Epithelial cell of prostate (primary cell): Measurements from ENCODE around the gene DAB1.

ENCODE experiments used
- DNase-seq: peaks from one replicate; pipeline ENCODE4 v3.0.0-alpha.2; 2011; ENCODE audit warnings: low read depth, low spot score
- H3K27ac ChIP-seq: fragments of 450-650 bp; 2 replicates; pipeline ENCODE4 v1.5.1; 2017; ENCODE audit warnings: mild to moderate bottlenecking

The DAB1 gene

DNA sequence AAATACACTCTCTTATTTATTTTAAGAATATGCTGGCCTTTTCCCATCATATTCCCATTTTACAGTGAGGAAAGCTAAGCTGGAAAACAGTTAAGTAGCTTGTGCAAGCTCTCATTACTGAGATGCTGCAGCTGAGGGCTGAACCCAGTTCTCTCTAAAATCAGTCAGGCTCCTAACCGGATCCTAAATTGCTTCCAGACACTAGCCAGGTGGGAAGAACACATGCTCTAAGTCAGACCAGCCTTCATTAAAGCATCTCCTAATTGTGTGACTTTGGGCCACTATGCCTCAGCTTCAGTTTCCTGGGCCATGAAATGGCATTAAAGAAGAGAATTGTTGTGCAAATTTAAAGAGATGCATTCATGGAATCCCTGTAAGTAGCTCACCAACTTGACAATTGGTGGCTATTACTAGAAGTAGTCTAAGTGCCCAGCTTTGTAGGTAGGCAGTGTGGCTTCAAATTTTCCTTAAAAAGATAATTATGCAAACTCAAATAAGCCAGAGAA, 228.4 kb downstream of the DAB1 start:
- no peak for DNase-seq

GRCh38 chr1:57192222-57192621, 231.6 kb downstream of the DAB1 start:
- H3K27ac ChIP-seq = no peak overlapping the region
- no peak for DNase-seq

More for the DNA sequence above, 228.4 kb downstream of the DAB1 start:
- no peak overlapping the region for H3K27ac ChIP-seq

DNA sequence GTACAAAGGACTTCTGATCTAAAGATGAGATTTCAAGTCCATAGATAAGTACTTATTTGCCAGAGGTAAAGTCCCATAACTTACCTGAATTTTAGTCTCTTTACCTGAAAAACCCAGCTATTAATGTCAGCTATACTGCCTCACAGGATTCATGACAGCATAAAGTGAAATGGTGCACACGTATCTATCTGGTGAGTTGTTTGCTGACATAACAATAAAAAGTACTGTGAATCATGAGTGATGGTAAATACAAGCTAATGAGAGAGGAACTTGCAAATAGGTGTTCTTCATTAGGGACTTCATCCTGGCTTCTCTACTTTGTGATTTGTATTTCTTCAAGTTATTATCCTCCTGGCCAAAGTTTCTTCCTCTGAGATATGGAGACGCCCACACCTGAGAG, 233.0 kb downstream of the DAB1 start:
- DNase-seq = no peak
- no peak overlapping the region for H3K27ac ChIP-seq

DNA sequence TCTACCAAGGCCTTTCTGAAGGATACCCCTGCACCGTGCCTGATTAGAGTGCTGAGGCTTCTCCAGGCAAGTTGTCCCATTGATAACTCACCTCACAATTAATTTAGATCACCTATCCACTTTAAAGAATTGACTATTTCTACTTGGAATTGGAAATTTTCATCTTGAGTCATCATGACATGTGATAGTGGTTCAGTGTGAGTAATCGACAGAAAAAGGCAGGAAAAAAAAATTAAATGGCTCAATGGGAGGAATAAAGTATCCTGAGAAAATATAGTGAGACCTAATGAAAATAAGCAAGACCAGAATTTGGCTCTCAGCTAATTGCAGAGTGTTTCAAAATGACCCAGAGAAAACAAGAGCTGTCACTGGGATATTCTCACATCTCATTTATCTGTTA, 235.7 kb downstream of the DAB1 start:
- DNase-seq = no peak
- no peak overlapping the region for H3K27ac ChIP-seq

DNA sequence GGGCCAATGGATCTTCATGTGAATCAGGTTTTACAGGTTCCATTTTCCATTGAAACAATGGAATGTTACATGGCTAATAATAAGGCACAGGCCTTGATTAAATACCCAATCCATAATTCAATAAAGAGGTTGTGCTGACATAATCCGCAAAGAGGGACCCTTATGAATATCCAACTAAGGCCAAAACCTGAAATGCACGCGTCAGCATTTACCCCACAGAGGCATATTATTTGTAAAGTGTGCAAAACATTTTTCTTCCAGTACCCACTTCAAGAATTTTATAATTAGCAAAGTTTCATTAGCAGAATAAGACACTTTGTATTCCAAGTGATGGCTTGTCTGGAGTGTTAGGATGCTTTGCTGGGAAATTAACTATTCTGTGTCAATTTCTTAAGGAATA, 237.4 kb downstream of the DAB1 start:
- H3K27ac ChIP-seq = no peak overlapping the region
- no peak for DNase-seq

- no peak for DNase-seq
- H3K27ac ChIP-seq = no peak overlapping the region
These were observed 244.9 kb downstream of the DAB1 start for GRCh38 chr1:57179001-57179400.

GRCh38 chr1:57175506-57175905, 248.4 kb downstream of the DAB1 start:
- H3K27ac ChIP-seq = no peak overlapping the region
- DNase-seq = no peak

DNA sequence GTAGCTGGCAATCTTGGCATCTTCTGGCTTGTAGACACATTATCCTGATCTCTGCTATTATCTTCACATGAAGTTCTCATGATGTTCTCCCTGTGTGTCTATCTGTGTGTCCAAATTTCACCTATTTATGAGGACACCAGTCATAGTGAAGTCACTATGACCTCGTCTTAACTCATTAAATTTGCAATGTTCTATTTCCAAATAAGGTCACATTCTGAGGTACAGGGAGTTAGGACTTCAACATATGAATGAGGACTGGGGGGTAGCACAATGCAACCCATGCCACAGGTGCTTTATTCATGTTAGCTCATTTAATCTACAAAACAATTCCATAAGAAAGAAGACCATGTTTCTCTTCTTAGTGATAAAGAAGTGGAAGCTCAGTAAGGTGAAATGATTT, 251.8 kb downstream of the DAB1 start:
- DNase-seq = no peak
- H3K27ac ChIP-seq = no peak overlapping the region

GRCh38 chr1:57167997-57168396, 255.9 kb downstream of the DAB1 start:
- DNase-seq = no peak
- no peak overlapping the region for H3K27ac ChIP-seq

DNA sequence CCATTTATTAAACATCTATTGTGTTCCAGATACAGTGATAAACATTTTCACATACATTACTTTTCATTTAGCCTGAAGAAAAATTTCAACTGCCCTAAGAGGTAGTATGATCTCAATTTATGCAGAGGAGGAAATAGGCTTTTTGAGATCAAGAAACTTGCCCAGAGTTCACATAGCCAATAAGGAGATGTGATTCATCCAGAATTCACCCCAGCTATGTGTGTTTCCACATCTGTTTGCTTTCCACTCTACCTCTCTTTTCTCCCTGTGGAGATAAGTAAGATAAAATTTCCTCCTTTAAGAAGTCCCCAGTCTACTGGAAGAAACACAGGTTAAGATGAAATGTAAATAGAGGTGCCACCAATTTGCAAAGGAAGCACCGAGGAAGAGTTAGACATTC, 258.3 kb downstream of the DAB1 start:
- DNase-seq = no peak
- no peak overlapping the region for H3K27ac ChIP-seq

DNA sequence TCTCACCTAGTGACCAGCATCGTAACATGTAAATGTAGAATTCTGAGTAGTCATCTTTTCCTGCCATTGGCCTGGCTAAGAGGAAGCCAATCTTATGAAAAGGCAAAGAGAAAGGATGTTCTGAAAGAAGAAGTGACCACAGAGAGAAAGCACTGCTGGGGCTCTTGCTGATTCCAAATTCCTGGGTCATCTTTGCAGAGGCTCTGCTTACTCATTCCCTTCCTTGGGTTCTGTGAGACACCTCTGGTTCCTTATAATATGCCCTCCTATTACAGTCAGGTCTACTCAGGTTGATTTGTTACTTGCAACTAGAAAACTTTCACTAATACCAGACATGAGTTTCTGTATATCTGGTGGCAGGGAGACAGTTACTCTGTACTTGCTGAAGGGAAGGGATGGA, 259.3 kb downstream of the DAB1 start:
- no peak overlapping the region for H3K27ac ChIP-seq
- no peak for DNase-seq

DNA sequence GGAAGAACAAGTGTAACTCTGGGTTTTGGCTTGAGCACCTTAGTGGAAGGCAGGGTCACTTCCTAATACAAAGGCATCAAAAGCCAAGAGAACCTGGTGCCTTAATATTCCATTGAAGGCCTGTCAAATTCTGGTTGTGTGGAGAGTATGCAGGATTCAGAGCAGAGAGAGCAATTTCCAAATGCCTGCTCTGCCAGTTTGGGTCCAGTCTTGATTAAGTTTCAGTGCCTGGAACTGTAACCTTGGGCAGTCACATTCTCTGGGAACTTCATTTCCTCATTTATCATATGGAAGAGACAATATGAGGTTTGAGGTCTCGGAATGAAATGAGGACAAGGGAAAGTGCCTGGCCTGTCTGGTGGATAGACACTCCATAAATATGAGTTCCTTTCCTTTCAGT, 260.1 kb downstream of the DAB1 start:
- no peak for DNase-seq
- H3K27ac ChIP-seq = no peak overlapping the region

DNA sequence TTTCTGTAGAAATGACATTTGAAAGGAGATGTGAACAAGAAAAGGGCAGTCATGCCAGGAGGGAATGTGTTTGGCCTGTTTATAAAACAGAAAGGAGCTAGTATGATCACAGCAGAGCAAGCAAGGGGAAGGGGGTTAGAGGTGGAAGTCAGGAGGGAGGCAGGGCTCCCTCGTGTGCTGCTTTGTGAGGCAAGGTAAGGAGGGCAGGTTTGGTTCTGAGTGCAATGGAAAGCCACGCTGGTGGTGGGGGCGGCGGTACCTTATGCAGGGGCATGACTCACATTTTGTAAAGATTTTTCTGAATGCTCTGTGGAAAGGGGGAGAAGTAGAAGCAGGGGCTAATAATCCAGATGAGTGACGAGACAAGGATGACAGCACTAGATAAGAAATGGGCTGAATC, 260.5 kb downstream of the DAB1 start:
- no peak overlapping the region for H3K27ac ChIP-seq
- DNase-seq = no peak

DNA sequence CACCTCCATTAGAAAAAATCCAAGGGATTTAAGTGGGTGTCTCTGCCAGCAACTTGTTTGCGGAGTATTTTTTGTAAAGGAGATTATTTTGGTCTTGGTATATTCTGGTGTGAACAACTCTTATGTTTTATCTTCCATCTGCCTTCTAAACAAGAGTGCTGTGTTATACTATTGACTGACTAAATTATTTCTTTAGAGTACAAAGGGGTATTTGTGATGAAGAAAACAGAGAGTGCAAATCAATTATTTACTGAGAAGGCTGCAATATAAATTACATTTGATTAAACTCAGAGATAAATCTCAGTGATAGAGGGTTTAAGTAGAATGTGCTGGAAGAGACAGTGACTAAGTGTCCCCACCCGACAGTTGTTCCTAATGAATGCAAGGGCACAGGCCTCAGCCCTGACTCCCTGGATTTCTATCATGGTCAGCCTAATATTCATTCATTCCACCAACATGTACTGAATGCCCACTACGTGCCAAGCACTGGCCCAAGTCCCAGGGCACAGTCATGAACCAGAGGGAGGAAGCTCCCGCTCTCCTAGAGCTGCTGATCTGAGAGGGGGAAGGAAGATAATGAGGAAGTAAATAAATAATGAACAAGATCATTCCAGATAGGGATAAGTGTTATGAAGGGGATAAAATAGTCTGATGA, 261.1 kb downstream of the DAB1 start:
- no peak overlapping the region for H3K27ac ChIP-seq
- no peak for DNase-seq

DNA sequence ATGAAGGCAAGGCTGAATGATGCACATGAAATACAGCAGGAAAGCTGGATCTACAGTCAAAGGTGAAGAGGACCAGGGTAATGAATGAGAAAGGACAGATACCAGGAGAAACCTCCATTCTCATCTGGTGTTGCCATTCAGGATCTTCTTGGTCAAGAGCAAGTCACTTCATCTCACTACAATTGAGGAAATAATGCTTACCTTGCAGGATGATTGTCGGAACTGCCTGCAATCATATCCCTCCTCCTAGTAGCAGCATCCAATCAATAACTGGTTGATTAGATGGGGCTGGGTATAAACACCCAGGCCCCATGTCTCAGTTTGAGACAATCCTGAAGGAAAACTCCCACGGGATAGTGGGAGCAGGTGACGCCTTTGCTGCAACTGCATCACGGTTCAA, 263.3 kb downstream of the DAB1 start:
- no peak for DNase-seq
- H3K27ac ChIP-seq = no peak overlapping the region

DNA sequence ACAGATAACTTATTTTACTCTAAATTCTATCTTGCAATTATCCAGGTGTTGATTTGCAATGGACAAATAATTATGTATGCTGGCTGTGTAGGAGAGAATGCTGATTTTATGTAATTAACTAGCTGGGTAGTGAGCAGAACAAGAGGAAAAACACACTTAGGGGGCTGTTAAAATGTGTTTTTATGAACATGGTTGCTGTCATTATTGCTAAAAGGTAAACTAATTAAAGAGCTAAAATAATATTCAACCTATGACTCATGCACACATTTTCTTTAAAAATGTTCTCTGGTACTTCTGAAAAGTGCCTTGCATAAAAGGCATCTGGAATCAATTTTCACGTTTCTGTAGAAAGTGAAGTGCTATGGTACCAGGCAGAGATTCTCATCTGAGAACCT, 265.3 kb downstream of the DAB1 start:
- DNase-seq = no peak

DNA sequence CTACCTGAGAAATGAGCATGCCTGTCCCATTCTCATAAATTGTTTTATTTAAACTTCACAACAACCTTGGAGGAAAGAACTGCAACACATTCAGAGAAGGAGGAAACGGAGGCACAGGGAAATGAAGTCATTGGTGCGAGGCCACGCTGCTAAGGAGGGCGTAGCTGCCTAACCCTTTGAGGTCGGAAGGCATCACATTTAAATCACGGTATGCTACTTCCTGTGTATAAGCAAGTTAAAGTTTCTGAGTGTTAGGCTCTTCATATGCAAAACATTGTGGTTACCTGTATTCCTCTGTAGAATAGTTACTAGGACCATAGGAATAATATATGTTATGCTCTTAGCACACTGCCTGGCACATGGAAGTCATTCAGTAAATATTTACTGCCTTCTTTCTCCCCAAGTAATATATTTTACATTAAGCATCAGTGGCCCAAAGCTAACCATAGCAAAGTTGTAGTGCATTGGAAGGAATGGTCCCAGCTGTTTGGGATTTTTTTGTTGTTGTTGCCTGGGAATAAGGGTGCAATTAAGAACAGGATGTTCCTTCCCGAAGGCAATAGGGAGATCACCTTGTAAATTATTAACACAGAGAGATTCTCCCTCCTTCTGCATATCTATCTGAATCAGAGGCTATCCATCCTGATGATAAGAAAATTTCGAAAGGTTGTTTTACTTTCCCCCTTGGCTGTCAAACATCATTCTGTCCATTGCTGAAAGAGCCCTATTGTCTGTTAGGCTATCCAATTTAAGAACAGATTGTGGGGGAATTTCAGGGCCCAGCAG, 265.8 kb downstream of the DAB1 start:
- DNase-seq = no peak

More for the DNA sequence above, 265.3 kb downstream of the DAB1 start:
- no peak overlapping the region for H3K27ac ChIP-seq

DNA sequence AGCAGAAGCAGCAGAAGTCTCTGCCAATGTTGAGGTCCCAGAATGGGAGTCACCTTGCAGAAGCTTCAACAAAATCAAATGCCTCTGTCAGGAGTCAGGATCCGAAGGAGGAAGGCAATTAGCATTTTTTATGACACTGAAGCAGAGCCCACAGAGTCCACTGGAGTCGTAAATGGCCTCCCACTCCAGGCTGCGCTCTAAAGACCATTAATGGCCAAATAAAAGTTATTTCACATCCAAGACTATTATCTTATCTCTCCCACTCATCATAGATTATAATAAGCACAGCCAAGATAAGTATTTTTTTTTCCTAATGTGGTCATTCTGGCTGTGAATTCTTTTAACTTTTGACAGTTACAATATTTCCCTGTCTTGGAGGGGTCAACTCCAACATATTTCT, 267.0 kb downstream of the DAB1 start:
- no peak overlapping the region for H3K27ac ChIP-seq
- no peak for DNase-seq

More for the DNA sequence above, 265.8 kb downstream of the DAB1 start:
- no peak overlapping the region for H3K27ac ChIP-seq

DNA sequence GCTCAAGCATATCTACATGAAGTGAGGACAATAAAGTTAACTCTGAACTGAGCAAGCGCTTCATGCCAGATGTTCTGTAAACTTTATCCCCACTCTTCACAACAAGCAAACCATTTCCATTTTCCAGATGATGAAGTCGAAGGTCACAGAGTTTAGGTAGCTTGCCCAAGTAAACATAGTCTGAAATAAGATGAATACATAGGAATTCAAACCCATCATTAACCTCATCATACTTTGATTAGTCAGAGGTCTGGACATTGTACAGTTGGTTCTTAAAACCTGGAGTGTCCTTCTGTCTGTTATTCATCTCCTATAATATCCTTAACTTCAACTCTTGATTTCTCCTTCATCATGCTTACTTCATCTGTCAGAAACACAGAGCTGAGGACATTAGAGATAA, 277.8 kb downstream of the DAB1 start:
- H3K27ac ChIP-seq = no peak overlapping the region
- DNase-seq = no peak

DNA sequence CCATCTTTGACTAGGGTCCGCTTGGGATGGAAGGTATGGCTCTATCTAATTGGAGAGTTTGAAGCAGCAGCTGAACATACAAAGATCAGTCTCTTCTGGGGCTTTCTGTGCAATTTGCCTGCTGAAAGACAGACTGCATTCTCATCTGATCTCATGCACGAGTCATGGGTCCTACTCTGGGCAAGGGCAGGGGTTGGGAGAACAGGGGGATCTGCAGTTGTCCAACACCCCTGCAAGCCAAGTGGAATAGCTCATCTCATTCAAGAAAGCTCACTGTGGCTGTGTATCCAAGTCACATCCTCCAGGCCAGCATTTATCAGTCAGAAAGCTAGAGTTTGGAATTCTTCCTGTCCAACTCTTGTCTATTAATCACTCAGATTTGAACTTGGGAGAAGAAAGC, 280.9 kb downstream of the DAB1 start:
- DNase-seq = no peak
- no peak overlapping the region for H3K27ac ChIP-seq

DNA sequence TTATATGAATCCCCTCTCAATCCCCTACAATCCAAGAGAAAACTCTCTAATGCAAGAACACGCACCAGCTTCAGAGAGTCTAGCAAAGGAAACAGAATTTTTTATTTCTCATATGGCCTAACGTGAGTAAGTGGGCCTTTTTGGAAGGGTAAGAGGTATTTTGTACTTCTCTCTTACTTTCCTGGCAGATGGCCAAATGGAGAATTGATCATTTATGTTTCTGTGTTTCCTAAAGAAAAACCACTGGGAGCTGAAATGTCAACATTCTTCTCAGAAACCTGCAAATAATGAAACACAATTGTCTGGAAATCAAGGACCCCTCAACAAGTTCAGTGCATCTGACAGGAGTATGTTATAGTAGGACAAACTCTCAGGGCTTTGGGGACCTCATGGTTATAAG, 281.7 kb downstream of the DAB1 start:
- no peak overlapping the region for H3K27ac ChIP-seq
- DNase-seq = no peak
